ENCODE measurements around the gene PITX1.

The PITX1 gene

DNA sequence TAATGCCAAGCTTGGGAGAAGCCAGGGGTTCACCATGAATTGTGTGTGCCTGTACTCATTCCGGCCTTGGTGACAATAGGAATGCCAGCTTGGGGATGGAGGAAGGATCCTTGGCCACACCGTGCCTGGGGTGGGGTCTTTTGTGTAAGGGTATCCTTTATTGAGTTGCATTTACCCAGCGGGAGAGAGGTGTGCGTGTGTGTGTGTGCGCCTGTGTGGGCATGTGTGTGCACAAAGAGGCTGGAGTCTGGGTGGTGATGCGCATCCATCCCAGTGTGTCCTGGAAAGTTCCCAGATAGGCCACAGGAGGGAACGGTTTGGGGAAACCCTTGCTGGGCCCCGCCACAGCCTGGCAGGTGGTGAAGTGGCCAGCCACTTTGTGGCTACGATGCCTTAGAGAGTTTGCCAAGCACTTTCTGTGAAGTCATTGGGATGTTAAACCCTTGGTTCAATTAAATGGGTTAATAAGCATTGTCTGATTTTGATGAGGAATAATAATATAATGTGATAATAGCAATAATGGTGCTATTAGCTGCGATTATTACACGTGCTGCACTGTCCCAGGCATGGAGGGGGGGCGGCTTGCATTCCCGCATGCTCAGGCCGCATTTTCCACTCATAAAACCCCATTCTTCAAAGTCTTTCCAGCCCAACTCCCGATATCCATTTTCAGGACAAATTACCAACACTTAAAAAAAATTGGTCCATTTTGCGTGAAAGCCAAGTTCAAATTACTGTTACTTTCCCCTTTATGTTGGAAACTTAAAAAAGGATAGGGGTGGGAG is 13.7 kb downstream of the PITX1 start:
- no peaks in the 10 kb centered on the region for H3K27me3 ChIP-seq (ENCODE audit: insufficient read depth, low read length, poor library complexity)
- no peak overlapping the region for H3K9ac ChIP-seq (ENCODE audit: low read length)
- H3K4me2 ChIP-seq (ENCODE audit: low read length): no peak overlapping the region

DNA sequence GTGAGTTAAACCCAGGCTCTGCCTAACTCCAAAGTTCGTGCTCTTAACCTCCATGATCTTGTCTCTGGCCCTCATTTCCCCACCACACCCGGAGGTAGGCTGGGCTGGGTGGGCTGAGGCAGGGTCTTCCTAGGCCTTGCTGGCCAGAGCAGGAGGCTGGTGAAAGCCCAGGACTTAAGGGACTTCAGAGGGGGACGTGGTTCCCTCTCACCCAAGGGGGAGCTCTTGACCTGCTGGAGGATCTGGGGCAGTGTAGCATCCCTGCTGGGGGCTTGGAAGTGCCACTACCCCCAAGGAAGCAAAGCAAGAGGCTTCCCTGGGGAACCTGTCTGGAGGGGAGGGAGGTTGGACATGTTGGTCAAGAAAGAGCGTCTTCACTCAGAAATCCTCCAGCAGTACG is 14.7 kb downstream of the PITX1 start:
- Histone ChIP-seq H3K27ac (ENCODE audit: low read depth, low read length) (no peak overlapping the region), H3K18ac (ENCODE audit: low read length) (no peak overlapping the region), H3K4me3 (ENCODE audit: low read length) (no peak overlapping the region), H3K56ac (ENCODE audit: low read length) (no peak overlapping the region), H3K4ac (ENCODE audit: low read depth, low read length) (no peak overlapping the region), H3K4me2 (ENCODE audit: low read length) (no peak overlapping the region), H2AK5ac (ENCODE audit: low read length) (no peak overlapping the region), H2BK120ac (ENCODE audit: low read depth, low read length) (no peak overlapping the region), H3K23ac (ENCODE audit: low read length) (no peak overlapping the region), H3K9ac (ENCODE audit: low read length) (no peak overlapping the region), H3K36me3 (ENCODE audit: control insufficient read depth, insufficient read depth, low read length) (no peaks in the 10 kb centered on the region), H3K79me2 (ENCODE audit: control insufficient read depth, insufficient read depth, low read length) (no peaks in the 10 kb centered on the region), H2BK5ac (ENCODE audit: low read length) (no peak overlapping the region), H3K4me1 (ENCODE audit: control insufficient read depth, low read depth, low read length) (no peaks in the 10 kb centered on the region), H2BK15ac (replicated peaks; ENCODE audit: low read depth) (no peak overlapping the region), H3K79me1 (ENCODE audit: low read length) (no peaks in the 10 kb centered on the region), H3K27me3 (ENCODE audit: insufficient read depth, low read length, poor library complexity) (no peaks in the 10 kb centered on the region), H4K5ac (ENCODE audit: low read length) (no peak overlapping the region), H4K8ac (ENCODE audit: low read depth, low read length) (no peak overlapping the region)
- no CpG with 5 or more reads among the region's 5 CpGs for WGBS (ENCODE audit: extremely low coverage, insufficient coverage, low lambda C conversion rate)
- no peak for DNase-seq

More for the DNA sequence above, 13.7 kb downstream of the PITX1 start:
- Histone ChIP-seq H3K18ac (ENCODE audit: low read length) (no peak overlapping the region), H4K8ac (ENCODE audit: low read depth, low read length) (no peak overlapping the region), H3K4me1 (ENCODE audit: control insufficient read depth, low read depth, low read length) (no peaks in the 10 kb centered on the region), H3K27ac (ENCODE audit: low read depth, low read length) (no peak overlapping the region), H2AK5ac (ENCODE audit: low read length) (no peak overlapping the region), H3K23ac (ENCODE audit: low read length) (no peak overlapping the region), H2BK120ac (ENCODE audit: low read depth, low read length) (no peak overlapping the region), H2BK15ac (replicated peaks; ENCODE audit: low read depth) (no peak overlapping the region), H3K79me1 (ENCODE audit: low read length) (no peaks in the 10 kb centered on the region), H3K56ac (ENCODE audit: low read length) (no peak overlapping the region), H3K79me2 (ENCODE audit: control insufficient read depth, insufficient read depth, low read length) (no peaks in the 10 kb centered on the region), H3K36me3 (ENCODE audit: control insufficient read depth, insufficient read depth, low read length) (no peaks in the 10 kb centered on the region), H3K4ac (ENCODE audit: low read depth, low read length) (no peak overlapping the region), H4K5ac (ENCODE audit: low read length) (no peak overlapping the region), H3K4me3 (ENCODE audit: low read length) (no peak overlapping the region), H2BK5ac (ENCODE audit: low read length) (no peak overlapping the region)
- WGBS (ENCODE audit: extremely low coverage, insufficient coverage, low lambda C conversion rate): no CpG with 5 or more reads among the region's 16 CpGs
- DNase-seq: no peak

DNA sequence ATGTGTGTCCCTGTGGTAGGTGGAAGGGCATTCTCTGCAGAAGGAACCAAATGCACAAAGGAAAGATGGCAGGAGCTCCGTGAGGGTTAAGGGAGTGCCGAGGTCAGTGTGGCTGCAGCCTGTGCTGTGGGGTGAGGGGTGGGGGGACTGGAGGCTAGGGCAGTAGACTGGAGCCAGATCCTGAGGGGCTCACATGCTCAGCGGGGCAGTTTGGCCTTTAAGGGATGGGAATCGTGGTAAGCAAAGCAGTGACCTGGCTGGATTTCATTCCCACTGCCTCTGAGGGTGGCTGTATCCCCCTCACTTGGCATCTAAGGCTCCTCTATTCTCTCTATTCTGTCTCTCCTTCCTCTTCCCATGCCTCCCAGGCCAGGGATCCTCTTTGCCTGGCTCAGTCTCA is 15.6 kb downstream of the PITX1 start:
- no peak overlapping the region for H3K4me2 ChIP-seq (ENCODE audit: low read length)
- H3K27me3 ChIP-seq (ENCODE audit: insufficient read depth, low read length, poor library complexity): no peaks in the 10 kb centered on the region
- H3K36me3 ChIP-seq (ENCODE audit: control insufficient read depth, insufficient read depth, low read length): no peaks in the 10 kb centered on the region
- no peaks in the 10 kb centered on the region for H3K79me2 ChIP-seq (ENCODE audit: control insufficient read depth, insufficient read depth, low read length)
- no peak overlapping the region for H3K27ac ChIP-seq (ENCODE audit: low read depth, low read length)
- no peak for DNase-seq
- no peaks in the 10 kb centered on the region for H3K79me1 ChIP-seq (ENCODE audit: low read length)
- no peak overlapping the region for H3K4ac ChIP-seq (ENCODE audit: low read depth, low read length)
- H2AK5ac ChIP-seq (ENCODE audit: low read length): no peak overlapping the region
- no peak overlapping the region for H3K23ac ChIP-seq (ENCODE audit: low read length)
- no peak overlapping the region for H4K5ac ChIP-seq (ENCODE audit: low read length)
- H3K4me3 ChIP-seq (ENCODE audit: low read length): no peak overlapping the region
- no peak overlapping the region for H2BK15ac ChIP-seq (replicated peaks; ENCODE audit: low read depth)
- H2BK120ac ChIP-seq (ENCODE audit: low read depth, low read length): no peak overlapping the region
- no peak overlapping the region for H2BK5ac ChIP-seq (ENCODE audit: low read length)
- no CpG with 5 or more reads among the region's 4 CpGs for WGBS (ENCODE audit: extremely low coverage, insufficient coverage, low lambda C conversion rate)
- H3K56ac ChIP-seq (ENCODE audit: low read length): no peak overlapping the region
- H3K18ac ChIP-seq (ENCODE audit: low read length): no peak overlapping the region
- H3K4me1 ChIP-seq (ENCODE audit: control insufficient read depth, low read depth, low read length): no peaks in the 10 kb centered on the region
- H3K9ac ChIP-seq (ENCODE audit: low read length): no peak overlapping the region
- no peak overlapping the region for H4K8ac ChIP-seq (ENCODE audit: low read depth, low read length)

DNA sequence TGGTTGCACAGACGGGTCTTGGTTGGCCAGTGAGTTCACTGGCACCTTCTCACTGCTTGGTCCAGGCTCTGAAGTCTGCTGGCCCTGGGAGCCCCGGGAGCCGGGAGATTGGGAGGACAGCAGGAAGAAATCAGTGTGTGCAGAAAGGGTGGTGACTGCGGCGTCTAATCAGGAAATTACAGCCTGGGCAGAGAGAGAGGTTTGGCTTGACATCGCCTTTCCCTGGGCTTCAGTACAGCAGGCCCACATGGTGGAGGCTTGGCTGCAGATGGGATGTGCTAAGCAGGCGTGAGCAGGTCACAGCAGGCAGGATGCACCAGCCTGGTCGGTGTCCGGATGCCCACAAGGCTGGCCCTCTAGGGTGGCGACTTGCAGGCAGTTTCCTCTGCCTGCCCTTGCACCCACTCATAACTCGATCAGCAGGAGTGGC is 17.2 kb downstream of the PITX1 start:
- H3K27ac ChIP-seq (ENCODE audit: low read depth, low read length): no peak overlapping the region
- WGBS (ENCODE audit: extremely low coverage, insufficient coverage, low lambda C conversion rate): no CpG with 5 or more reads among the region's 11 CpGs

DNA sequence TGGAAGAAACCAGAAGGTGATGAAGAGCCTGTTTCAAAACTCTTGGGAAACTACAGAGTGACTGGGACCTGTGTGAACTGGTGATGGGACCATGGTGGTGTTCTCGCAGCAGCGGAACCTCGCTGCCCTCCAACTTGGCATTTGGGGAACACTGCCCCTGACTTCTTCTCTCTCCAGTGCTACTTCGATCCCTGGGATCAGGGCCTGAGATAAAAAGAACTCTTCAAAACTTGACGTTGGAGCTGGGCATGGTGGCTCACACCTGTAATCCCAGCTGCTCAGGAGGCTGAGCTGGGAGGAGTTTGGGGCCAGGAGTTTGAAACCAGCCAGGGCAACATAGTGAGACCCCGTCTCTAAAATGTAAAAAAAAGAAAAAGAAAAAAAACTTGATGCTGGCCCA is 18.1 kb downstream of the PITX1 start:
- H3K4ac ChIP-seq (ENCODE audit: low read depth, low read length): no peak overlapping the region
- no peaks in the 10 kb centered on the region for H3K36me3 ChIP-seq (ENCODE audit: control insufficient read depth, insufficient read depth, low read length)
- H2BK120ac ChIP-seq (ENCODE audit: low read depth, low read length): no peak overlapping the region
- no peaks in the 10 kb centered on the region for H3K27me3 ChIP-seq (ENCODE audit: insufficient read depth, low read length, poor library complexity)
- no peak overlapping the region for H4K8ac ChIP-seq (ENCODE audit: low read depth, low read length)
- no peak overlapping the region for H3K56ac ChIP-seq (ENCODE audit: low read length)
- no peak overlapping the region for H3K4me2 ChIP-seq (ENCODE audit: low read length)
- H2BK15ac ChIP-seq (replicated peaks; ENCODE audit: low read depth): no peak overlapping the region
- no peaks in the 10 kb centered on the region for H3K79me2 ChIP-seq (ENCODE audit: control insufficient read depth, insufficient read depth, low read length)
- no peaks in the 10 kb centered on the region for H3K4me1 ChIP-seq (ENCODE audit: control insufficient read depth, low read depth, low read length)
- H2AK5ac ChIP-seq (ENCODE audit: low read length): no peak overlapping the region
- no peak overlapping the region for H3K23ac ChIP-seq (ENCODE audit: low read length)
- H4K5ac ChIP-seq (ENCODE audit: low read length): no peak overlapping the region
- H3K9ac ChIP-seq (ENCODE audit: low read length): no peak overlapping the region
- no CpG with 5 or more reads among the region's 6 CpGs for WGBS (ENCODE audit: extremely low coverage, insufficient coverage, low lambda C conversion rate)
- no peak for DNase-seq
- H2BK5ac ChIP-seq (ENCODE audit: low read length): no peak overlapping the region
- H3K4me3 ChIP-seq (ENCODE audit: low read length): no peak overlapping the region
- H3K79me1 ChIP-seq (ENCODE audit: low read length): no peaks in the 10 kb centered on the region
- no peak overlapping the region for H3K27ac ChIP-seq (ENCODE audit: low read depth, low read length)
- H3K18ac ChIP-seq (ENCODE audit: low read length): no peak overlapping the region

More for the DNA sequence above, 17.2 kb downstream of the PITX1 start:
- Histone ChIP-seq H3K79me2 (ENCODE audit: control insufficient read depth, insufficient read depth, low read length) (no peaks in the 10 kb centered on the region), H3K27me3 (ENCODE audit: insufficient read depth, low read length, poor library complexity) (no peaks in the 10 kb centered on the region), H4K5ac (ENCODE audit: low read length) (no peak overlapping the region), H3K4me2 (ENCODE audit: low read length) (no peak overlapping the region), H3K4me1 (ENCODE audit: control insufficient read depth, low read depth, low read length) (no peaks in the 10 kb centered on the region), H3K56ac (ENCODE audit: low read length) (no peak overlapping the region), H4K8ac (ENCODE audit: low read depth, low read length) (no peak overlapping the region), H3K4me3 (ENCODE audit: low read length) (no peak overlapping the region), H2AK5ac (ENCODE audit: low read length) (no peak overlapping the region), H2BK15ac (replicated peaks; ENCODE audit: low read depth) (no peak overlapping the region), H3K9ac (ENCODE audit: low read length) (no peak overlapping the region), H3K23ac (ENCODE audit: low read length) (no peak overlapping the region), H2BK120ac (ENCODE audit: low read depth, low read length) (no peak overlapping the region), H3K4ac (ENCODE audit: low read depth, low read length) (no peak overlapping the region), H3K79me1 (ENCODE audit: low read length) (no peaks in the 10 kb centered on the region), H2BK5ac (ENCODE audit: low read length) (no peak overlapping the region), H3K36me3 (ENCODE audit: control insufficient read depth, insufficient read depth, low read length) (no peaks in the 10 kb centered on the region), H3K18ac (ENCODE audit: low read length) (no peak overlapping the region)
- DNase-seq: no peak
